SW480 (cell line): ENCODE measurements around the gene TDP1.

ENCODE experiments used
- DNase-seq: peaks from one replicate; pipeline ENCODE4 v3.0.0-alpha.2; 2016; ENCODE audit warnings: low spot score

Gene TDP1

GRCh38 chr14:89955745-89956660, at the start of gene TDP1:
Gene TDP1, plus strand, starts transcription at chr14:89955927. Its CDS starts 7,188 bp downstream, at chr14:89963115.
- peak; percentile 96 for DNase-seq

- no peak for DNase-seq
These were observed 49.7 kb upstream of the TDP1 start for GRCh38 chr14:89906000-89906399.

- no peak for DNase-seq
These were observed 48.1 kb upstream of the TDP1 start for GRCh38 chr14:89907655-89908054.

GRCh38 chr14:89908712-89909450, 46.8 kb upstream of the TDP1 start:
- DNase-seq: no peak

- DNase-seq: no peak
These were observed 46.1 kb upstream of the TDP1 start for GRCh38 chr14:89909586-89909985.

- DNase-seq: no peak
These were observed 45.1 kb upstream of the TDP1 start for GRCh38 chr14:89910691-89911009.

GRCh38 chr14:89911010-89911919, 44.5 kb upstream of the TDP1 start:
- peak; percentile 63 for DNase-seq

- DNase-seq: no peak
These were observed 43.5 kb upstream of the TDP1 start for GRCh38 chr14:89912221-89912620.

GRCh38 chr14:89912667-89913211, 43.0 kb upstream of the TDP1 start:
- peak; percentile 21 for DNase-seq

- DNase-seq: peak; percentile 57
These were observed 40.4 kb upstream of the TDP1 start for GRCh38 chr14:89915114-89915878.

- DNase-seq: no peak
These were observed 37.0 kb upstream of the TDP1 start for GRCh38 chr14:89918721-89919120.

GRCh38 chr14:89920056-89920455, 35.7 kb upstream of the TDP1 start:
- DNase-seq: no peak

- no peak for DNase-seq
These were observed 34.4 kb upstream of the TDP1 start for GRCh38 chr14:89921346-89921745.

GRCh38 chr14:89922031-89922907, 33.5 kb upstream of the TDP1 start:
- DNase-seq: no peak

GRCh38 chr14:89924268-89924667, 31.5 kb upstream of the TDP1 start:
- DNase-seq: no peak

- no peak for DNase-seq
These were observed 29.0 kb upstream of the TDP1 start for GRCh38 chr14:89926694-89927093.

- DNase-seq: no peak
These were observed 28.4 kb upstream of the TDP1 start for GRCh38 chr14:89927186-89927865.

- DNase-seq: no peak
These were observed 22.7 kb upstream of the TDP1 start for GRCh38 chr14:89933002-89933401.

GRCh38 chr14:89936654-89937185, 19.0 kb upstream of the TDP1 start:
- no peak for DNase-seq
